ENCODE data around the gene ROPN1B. TPM values are rescaled to one million over a fixed set of nuclear protein-coding genes. Genes with fewer than 3 reads are reported as not detected.
"Not testable (repeated sequence)": the region's sequence is repeated elsewhere in the genome, so short reads cannot be mapped to it uniquely, and the experiment has no call there.

ROPN1B gene
- total RNA-seq, result not detected

GRCh38 chr3:125968701-125969592, at the start of gene ROPN1B:
Gene ROPN1B, plus strand, starts transcription at chr3:125969178. Its CDS starts 2,877 bp downstream, at chr3:125972055.
- H3K36me3 Mint-ChIP-seq; H3K27ac Mint-ChIP-seq; H3K4me3 Mint-ChIP-seq; H3K4me1 Mint-ChIP-seq (ENCODE audit: low read depth in 2 of 2); H3K9me3 Mint-ChIP-seq; DNase-seq (ENCODE audit: low spot score): not testable (repeated sequence)
- ATAC-seq, result peak; percentile 80 to 85
- H3K27me3 Mint-ChIP-seq, result peaks cover 10 to 16% of the 10 kb centered on the region in 2 donors

GRCh38 chr3:125920191-125920590, 48.8 kb upstream of the ROPN1B start:
- H3K27ac Mint-ChIP-seq; H3K4me1 Mint-ChIP-seq (ENCODE audit: low read depth in 2 of 2); DNase-seq (ENCODE audit: low spot score); H3K27me3 Mint-ChIP-seq; H3K9me3 Mint-ChIP-seq; H3K36me3 Mint-ChIP-seq; H3K4me3 Mint-ChIP-seq; ATAC-seq: not testable (repeated sequence)

- not testable (repeated sequence) for H3K4me3 Mint-ChIP-seq; H3K4me1 Mint-ChIP-seq (ENCODE audit: low read depth in 2 of 2); DNase-seq (ENCODE audit: low spot score); H3K36me3 Mint-ChIP-seq; ATAC-seq; H3K9me3 Mint-ChIP-seq; H3K27me3 Mint-ChIP-seq; H3K27ac Mint-ChIP-seq
Observed at GRCh38 chr3:125920751-125921279, 48.2 kb upstream of the ROPN1B start.

- DNase-seq (ENCODE audit: low spot score); H3K9me3 Mint-ChIP-seq; H3K4me1 Mint-ChIP-seq (ENCODE audit: low read depth in 2 of 2); ATAC-seq; H3K27me3 Mint-ChIP-seq; H3K27ac Mint-ChIP-seq; H3K36me3 Mint-ChIP-seq; H3K4me3 Mint-ChIP-seq: not testable (repeated sequence)
Observed at GRCh38 chr3:125921712-125922111, 47.3 kb upstream of the ROPN1B start.

GRCh38 chr3:125923324-125924115, 45.5 kb upstream of the ROPN1B start:
- not testable (repeated sequence) for H3K27ac Mint-ChIP-seq; ATAC-seq; DNase-seq (ENCODE audit: low spot score); H3K27me3 Mint-ChIP-seq; H3K9me3 Mint-ChIP-seq; H3K4me3 Mint-ChIP-seq; H3K36me3 Mint-ChIP-seq; H3K4me1 Mint-ChIP-seq (ENCODE audit: low read depth in 2 of 2)

GRCh38 chr3:125924276-125924675, 44.7 kb upstream of the ROPN1B start:
- DNase-seq (ENCODE audit: low spot score); H3K9me3 Mint-ChIP-seq; H3K27ac Mint-ChIP-seq; H3K36me3 Mint-ChIP-seq; H3K4me3 Mint-ChIP-seq; ATAC-seq; H3K4me1 Mint-ChIP-seq (ENCODE audit: low read depth in 2 of 2); H3K27me3 Mint-ChIP-seq: not testable (repeated sequence)

- H3K9me3 Mint-ChIP-seq; ATAC-seq; H3K36me3 Mint-ChIP-seq; DNase-seq (ENCODE audit: low spot score); H3K27me3 Mint-ChIP-seq; H3K27ac Mint-ChIP-seq; H3K4me1 Mint-ChIP-seq (ENCODE audit: low read depth in 2 of 2); H3K4me3 Mint-ChIP-seq: not testable (repeated sequence)
Observed at GRCh38 chr3:125925727-125926126, 43.3 kb upstream of the ROPN1B start.

- H3K4me1 Mint-ChIP-seq (ENCODE audit: low read depth in 2 of 2), result peaks cover 11 to 12% of the 10 kb centered on the region in 2 donors
- H3K27ac Mint-ChIP-seq, H3K36me3 Mint-ChIP-seq: not testable (repeated sequence)
Observed at GRCh38 chr3:125928771-125929545, 40.0 kb upstream of the ROPN1B start.

GRCh38 chr3:125929765-125930164, 39.2 kb upstream of the ROPN1B start:
- not testable (repeated sequence) for H3K27me3 Mint-ChIP-seq; H3K36me3 Mint-ChIP-seq; H3K9me3 Mint-ChIP-seq; ATAC-seq; H3K27ac Mint-ChIP-seq; DNase-seq (ENCODE audit: low spot score); H3K4me3 Mint-ChIP-seq
- peaks cover 11 to 12% of the 10 kb centered on the region in 2 donors for H3K4me1 Mint-ChIP-seq (ENCODE audit: low read depth in 2 of 2)

More at GRCh38 chr3:125928771-125929545, 40.0 kb upstream of the ROPN1B start:
- not testable (repeated sequence) for H3K27me3 Mint-ChIP-seq; H3K9me3 Mint-ChIP-seq; H3K4me3 Mint-ChIP-seq; ATAC-seq; DNase-seq (ENCODE audit: low spot score)

- not testable (repeated sequence) for H3K27ac Mint-ChIP-seq; H3K4me3 Mint-ChIP-seq; DNase-seq (ENCODE audit: low spot score); H3K9me3 Mint-ChIP-seq; H3K36me3 Mint-ChIP-seq; ATAC-seq
- Mint-ChIP-seq H3K27me3 (peaks cover 11 to 13% of the 10 kb centered on the region in 2 donors), H3K4me1 (ENCODE audit: low read depth in 2 of 2) (peaks cover 11 to 12% of the 10 kb centered on the region in 2 donors)
Observed at GRCh38 chr3:125931355-125931880, 37.6 kb upstream of the ROPN1B start.

GRCh38 chr3:125933397-125934173, 35.4 kb upstream of the ROPN1B start:
- H3K36me3 Mint-ChIP-seq; H3K27ac Mint-ChIP-seq; ATAC-seq; DNase-seq (ENCODE audit: low spot score); H3K9me3 Mint-ChIP-seq; H3K4me3 Mint-ChIP-seq: not testable (repeated sequence)
- Mint-ChIP-seq H3K27me3 (peaks cover 14% of the 10 kb centered on the region in 2 donors), H3K4me1 (ENCODE audit: low read depth in 2 of 2) (peaks cover 11 to 12% of the 10 kb centered on the region in 2 donors)

- DNase-seq (ENCODE audit: low spot score); H3K4me3 Mint-ChIP-seq; H3K27ac Mint-ChIP-seq; H3K4me1 Mint-ChIP-seq (ENCODE audit: low read depth in 2 of 2); H3K9me3 Mint-ChIP-seq; H3K36me3 Mint-ChIP-seq: not testable (repeated sequence)
- H3K27me3 Mint-ChIP-seq, result peaks cover 8 to 14% of the 10 kb centered on the region in 2 donors
- ATAC-seq, result peak in 1 of 2 donors; percentile 57
Observed at GRCh38 chr3:125935252-125935874, 33.6 kb upstream of the ROPN1B start.
